GM21737 (cell line): ENCODE data around the gene D2HGDH.
"Not testable (repeated sequence)": the region's sequence is repeated elsewhere in the genome, so short reads cannot be mapped to it uniquely, and the experiment has no call there.

Source experiments
- ATAC-seq: cut with Tn5 transposase; IDR thresholded peaks from one replicate; pipeline ENCODE4 v1.9.1; 2021; ENCODE audit warnings: mild to moderate bottlenecking, moderate library complexity; ENCODE audit not compliant: unreplicated experiment

D2HGDH gene

DNA sequence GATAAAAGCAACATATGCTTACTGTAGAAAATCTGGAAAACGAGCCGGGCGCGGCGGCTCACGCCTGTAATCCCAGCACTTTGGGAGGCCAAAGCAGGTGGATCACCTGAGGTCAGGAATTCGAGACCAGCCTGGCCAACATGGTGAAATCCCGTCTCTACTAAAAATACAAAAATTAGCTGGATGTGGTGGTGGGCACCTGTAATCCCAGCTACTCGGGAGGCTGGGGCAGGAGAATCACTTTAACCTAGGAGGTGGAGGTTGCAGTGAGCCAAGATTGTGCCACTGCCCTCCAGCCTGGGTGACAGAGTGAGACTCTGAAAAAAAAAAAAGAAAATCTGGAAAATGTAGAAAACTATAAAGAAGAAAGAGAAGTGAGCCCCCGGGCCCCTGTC, 83.4 kb downstream of the D2HGDH start:
- ATAC-seq, result not testable (repeated sequence)
